Measurements from ENCODE around the gene PRXL2A.

Gene PRXL2A

GRCh38 chr10:80392250-80392649, 16.1 kb upstream of the PRXL2A start:
- no peak overlapping the region for H3K27ac ChIP-seq (ENCODE audit: low read depth, low read length)
- H3K4me3 ChIP-seq (ENCODE audit: low read depth, low read length): no peak overlapping the region
- no peaks in the 10 kb centered on the region for H3K4me1 ChIP-seq (ENCODE audit: control insufficient read depth, insufficient read depth, low read length, unreplicated experiment)
- H3K79me2 ChIP-seq (ENCODE audit: control insufficient read depth, insufficient read depth, low read length, unreplicated experiment): no peaks in the 10 kb centered on the region
- H2AFZ ChIP-seq (ENCODE audit: low read length, unreplicated experiment): no peak overlapping the region
- no peaks in the 10 kb centered on the region for H3K36me3 ChIP-seq (ENCODE audit: insufficient read depth, low read length)
- peaks cover 34% of the 10 kb centered on the region for H3K27me3 ChIP-seq (ENCODE audit: insufficient read depth, low read length)

GRCh38 chr10:80394358-80394916, 13.9 kb upstream of the PRXL2A start:
- H3K79me2 ChIP-seq (ENCODE audit: control insufficient read depth, insufficient read depth, low read length, unreplicated experiment): no peaks in the 10 kb centered on the region
- no peak overlapping the region for H2AFZ ChIP-seq (ENCODE audit: low read length, unreplicated experiment)
- no peak overlapping the region for H3K27ac ChIP-seq (ENCODE audit: low read depth, low read length)
- no peaks in the 10 kb centered on the region for H3K4me1 ChIP-seq (ENCODE audit: control insufficient read depth, insufficient read depth, low read length, unreplicated experiment)
- no peaks in the 10 kb centered on the region for H3K36me3 ChIP-seq (ENCODE audit: insufficient read depth, low read length)
- no peak overlapping the region for H3K4me3 ChIP-seq (ENCODE audit: low read depth, low read length)
- peaks cover 31% of the 10 kb centered on the region for H3K27me3 ChIP-seq (ENCODE audit: insufficient read depth, low read length)

GRCh38 chr10:80397014-80397413, 11.3 kb upstream of the PRXL2A start:
- H3K27me3 ChIP-seq (ENCODE audit: insufficient read depth, low read length): peaks cover 19% of the 10 kb centered on the region
- no peak overlapping the region for H3K4me3 ChIP-seq (ENCODE audit: low read depth, low read length)
- H2AFZ ChIP-seq (ENCODE audit: low read length, unreplicated experiment): no peak overlapping the region
- no peaks in the 10 kb centered on the region for H3K79me2 ChIP-seq (ENCODE audit: control insufficient read depth, insufficient read depth, low read length, unreplicated experiment)
- H3K4me1 ChIP-seq (ENCODE audit: control insufficient read depth, insufficient read depth, low read length, unreplicated experiment): no peaks in the 10 kb centered on the region
- H3K27ac ChIP-seq (ENCODE audit: low read depth, low read length): no peak overlapping the region
- H3K36me3 ChIP-seq (ENCODE audit: insufficient read depth, low read length): no peaks in the 10 kb centered on the region

- H3K36me3 ChIP-seq (ENCODE audit: insufficient read depth, low read length): no peaks in the 10 kb centered on the region
- H2AFZ ChIP-seq (ENCODE audit: low read length, unreplicated experiment): no peak overlapping the region
- H3K4me3 ChIP-seq (ENCODE audit: low read depth, low read length): no peak overlapping the region
- H3K27me3 ChIP-seq (ENCODE audit: insufficient read depth, low read length): peaks cover 23% of the 10 kb centered on the region
- H3K27ac ChIP-seq (ENCODE audit: low read depth, low read length): no peak overlapping the region
- no peaks in the 10 kb centered on the region for H3K79me2 ChIP-seq (ENCODE audit: control insufficient read depth, insufficient read depth, low read length, unreplicated experiment)
- H3K4me1 ChIP-seq (ENCODE audit: control insufficient read depth, insufficient read depth, low read length, unreplicated experiment): no peaks in the 10 kb centered on the region
Observed at GRCh38 chr10:80400136-80400804, 8.1 kb upstream of the PRXL2A start.

GRCh38 chr10:80405035-80405434, 3.3 kb upstream of the PRXL2A start:
- no peak overlapping the region for H3K4me3 ChIP-seq (ENCODE audit: low read depth, low read length)
- no peak overlapping the region for H3K27ac ChIP-seq (ENCODE audit: low read depth, low read length)
- peaks cover 54% of the 10 kb centered on the region for H3K27me3 ChIP-seq (ENCODE audit: insufficient read depth, low read length)
- no peaks in the 10 kb centered on the region for H3K79me2 ChIP-seq (ENCODE audit: control insufficient read depth, insufficient read depth, low read length, unreplicated experiment)
- no peak overlapping the region for H2AFZ ChIP-seq (ENCODE audit: low read length, unreplicated experiment)
- no peaks in the 10 kb centered on the region for H3K36me3 ChIP-seq (ENCODE audit: insufficient read depth, low read length)
- H3K4me1 ChIP-seq (ENCODE audit: control insufficient read depth, insufficient read depth, low read length, unreplicated experiment): no peaks in the 10 kb centered on the region

- no peaks in the 10 kb centered on the region for H3K79me2 ChIP-seq (ENCODE audit: control insufficient read depth, insufficient read depth, low read length, unreplicated experiment)
- H3K36me3 ChIP-seq (ENCODE audit: insufficient read depth, low read length): no peaks in the 10 kb centered on the region
- no peaks in the 10 kb centered on the region for H3K4me1 ChIP-seq (ENCODE audit: control insufficient read depth, insufficient read depth, low read length, unreplicated experiment)
- H3K27ac ChIP-seq (ENCODE audit: low read depth, low read length): no peak overlapping the region
- H3K4me3 ChIP-seq (ENCODE audit: low read depth, low read length): no peak overlapping the region
- H2AFZ ChIP-seq (ENCODE audit: low read length, unreplicated experiment): no peak overlapping the region
- peaks cover 59% of the 10 kb centered on the region for H3K27me3 ChIP-seq (ENCODE audit: insufficient read depth, low read length)
Observed at GRCh38 chr10:80405626-80406025, 2.7 kb upstream of the PRXL2A start.

- H3K27me3 ChIP-seq (ENCODE audit: insufficient read depth, low read length): peaks cover 61% of the 10 kb centered on the region
- no peaks in the 10 kb centered on the region for H3K79me2 ChIP-seq (ENCODE audit: control insufficient read depth, insufficient read depth, low read length, unreplicated experiment)
- no peak overlapping the region for H2AFZ ChIP-seq (ENCODE audit: low read length, unreplicated experiment)
- no peaks in the 10 kb centered on the region for H3K36me3 ChIP-seq (ENCODE audit: insufficient read depth, low read length)
- no peak overlapping the region for H3K4me3 ChIP-seq (ENCODE audit: low read depth, low read length)
- H3K27ac ChIP-seq (ENCODE audit: low read depth, low read length): no peak overlapping the region
- H3K4me1 ChIP-seq (ENCODE audit: control insufficient read depth, insufficient read depth, low read length, unreplicated experiment): no peaks in the 10 kb centered on the region
Observed at GRCh38 chr10:80406204-80406603, 2.1 kb upstream of the PRXL2A start.

GRCh38 chr10:80407812-80408241, 524 bp upstream of the PRXL2A start:
- Histone ChIP-seq H3K4me1 (ENCODE audit: control insufficient read depth, insufficient read depth, low read length, unreplicated experiment) (no peaks in the 10 kb centered on the region), H3K36me3 (ENCODE audit: insufficient read depth, low read length) (no peaks in the 10 kb centered on the region), H3K4me3 (ENCODE audit: low read depth, low read length) (peak overlapping the region; percentile 67), H3K27me3 (ENCODE audit: insufficient read depth, low read length) (peaks cover 65% of the 10 kb centered on the region), H2AFZ (ENCODE audit: low read length, unreplicated experiment) (no peak overlapping the region), H3K27ac (ENCODE audit: low read depth, low read length) (no peak overlapping the region), H3K79me2 (ENCODE audit: control insufficient read depth, insufficient read depth, low read length, unreplicated experiment) (no peaks in the 10 kb centered on the region)

- H3K4me3 ChIP-seq (ENCODE audit: low read depth, low read length): no peak overlapping the region; the same call in 1 of the 2 replicates
- no peaks in the 10 kb centered on the region for H3K4me1 ChIP-seq (ENCODE audit: control insufficient read depth, insufficient read depth, low read length, unreplicated experiment)
- no peaks in the 10 kb centered on the region for H3K36me3 ChIP-seq (ENCODE audit: insufficient read depth, low read length)
- no peak overlapping the region for H3K27ac ChIP-seq (ENCODE audit: low read depth, low read length)
- no peak overlapping the region for H2AFZ ChIP-seq (ENCODE audit: low read length, unreplicated experiment)
- peaks cover 65% of the 10 kb centered on the region for H3K27me3 ChIP-seq (ENCODE audit: insufficient read depth, low read length)
- no peaks in the 10 kb centered on the region for H3K79me2 ChIP-seq (ENCODE audit: control insufficient read depth, insufficient read depth, low read length, unreplicated experiment)
Observed at GRCh38 chr10:80409121-80409520, 770 bp downstream of the PRXL2A start.

GRCh38 chr10:80410122-80410521, 1.8 kb downstream of the PRXL2A start:
- Histone ChIP-seq H3K79me2 (ENCODE audit: control insufficient read depth, insufficient read depth, low read length, unreplicated experiment) (no peaks in the 10 kb centered on the region), H2AFZ (ENCODE audit: low read length, unreplicated experiment) (no peak overlapping the region), H3K27ac (ENCODE audit: low read depth, low read length) (no peak overlapping the region), H3K27me3 (ENCODE audit: insufficient read depth, low read length) (peaks cover 61% of the 10 kb centered on the region), H3K4me3 (ENCODE audit: low read depth, low read length) (no peak overlapping the region), H3K36me3 (ENCODE audit: insufficient read depth, low read length) (no peaks in the 10 kb centered on the region), H3K4me1 (ENCODE audit: control insufficient read depth, insufficient read depth, low read length, unreplicated experiment) (no peaks in the 10 kb centered on the region)

GRCh38 chr10:80410578-80411145, 2.3 kb downstream of the PRXL2A start:
- Histone ChIP-seq H3K79me2 (ENCODE audit: control insufficient read depth, insufficient read depth, low read length, unreplicated experiment) (no peaks in the 10 kb centered on the region), H3K4me1 (ENCODE audit: control insufficient read depth, insufficient read depth, low read length, unreplicated experiment) (no peaks in the 10 kb centered on the region), H3K4me3 (ENCODE audit: low read depth, low read length) (no peak overlapping the region), H3K36me3 (ENCODE audit: insufficient read depth, low read length) (no peaks in the 10 kb centered on the region), H3K27ac (ENCODE audit: low read depth, low read length) (no peak overlapping the region), H2AFZ (ENCODE audit: low read length, unreplicated experiment) (no peak overlapping the region), H3K27me3 (ENCODE audit: insufficient read depth, low read length) (peaks cover 56% of the 10 kb centered on the region)
